ENCODE results near the gene MTFMT.
"Not testable (repeated sequence)": the region's sequence is repeated elsewhere in the genome, so short reads cannot be mapped to it uniquely, and the experiment has no call there.

Gene MTFMT

DNA sequence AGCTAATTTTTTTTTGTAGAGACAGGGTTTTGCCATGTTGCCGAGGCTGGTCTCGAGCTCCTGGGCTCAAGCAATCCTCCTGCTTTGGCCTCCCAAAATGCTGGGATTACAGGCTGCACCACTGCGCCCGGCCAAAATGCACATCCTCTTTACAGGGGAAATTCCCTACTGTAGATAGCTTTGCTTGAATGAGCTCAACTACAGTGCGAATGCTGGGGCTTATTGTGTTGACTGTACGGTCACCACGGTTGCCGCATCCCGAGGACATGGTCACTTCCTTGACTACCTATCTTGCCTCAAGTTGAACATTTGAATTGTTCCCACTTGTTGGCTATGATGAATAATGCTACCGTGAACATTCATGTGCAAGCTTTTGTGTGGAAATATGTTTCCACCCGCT, 5.3 kb upstream of the MTFMT start:
- DNase-seq: no peak

DNA sequence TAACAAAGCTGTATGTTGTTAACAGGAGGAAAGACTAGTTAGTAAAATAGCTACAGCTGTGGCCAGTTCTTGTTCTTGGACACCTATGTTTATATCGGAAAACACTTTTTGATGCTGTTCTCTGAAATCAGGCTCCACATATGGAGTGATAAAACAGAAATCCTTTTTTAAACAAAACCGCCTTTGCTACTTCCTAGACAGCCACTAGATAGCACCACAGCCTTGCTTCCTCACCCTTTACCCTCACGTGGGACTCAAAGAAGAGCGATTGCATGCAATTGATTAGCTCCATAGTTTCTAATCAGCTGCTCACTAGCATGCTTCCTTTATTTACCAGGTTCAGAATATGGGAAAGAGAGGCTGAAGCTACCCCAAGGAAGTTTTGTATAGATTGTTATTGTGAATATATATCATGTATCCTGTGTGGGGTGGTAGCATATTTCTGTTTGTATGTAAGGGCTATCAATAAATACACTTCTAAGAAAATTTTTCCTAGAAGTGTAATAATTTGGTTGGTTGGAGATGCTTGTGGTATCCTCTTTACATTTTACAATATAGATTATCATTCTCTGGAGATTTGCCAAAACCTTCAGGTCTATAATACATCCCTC, 4.3 kb upstream of the MTFMT start:
- peak in 1 of 2 donors; percentile 15 for DNase-seq

DNA sequence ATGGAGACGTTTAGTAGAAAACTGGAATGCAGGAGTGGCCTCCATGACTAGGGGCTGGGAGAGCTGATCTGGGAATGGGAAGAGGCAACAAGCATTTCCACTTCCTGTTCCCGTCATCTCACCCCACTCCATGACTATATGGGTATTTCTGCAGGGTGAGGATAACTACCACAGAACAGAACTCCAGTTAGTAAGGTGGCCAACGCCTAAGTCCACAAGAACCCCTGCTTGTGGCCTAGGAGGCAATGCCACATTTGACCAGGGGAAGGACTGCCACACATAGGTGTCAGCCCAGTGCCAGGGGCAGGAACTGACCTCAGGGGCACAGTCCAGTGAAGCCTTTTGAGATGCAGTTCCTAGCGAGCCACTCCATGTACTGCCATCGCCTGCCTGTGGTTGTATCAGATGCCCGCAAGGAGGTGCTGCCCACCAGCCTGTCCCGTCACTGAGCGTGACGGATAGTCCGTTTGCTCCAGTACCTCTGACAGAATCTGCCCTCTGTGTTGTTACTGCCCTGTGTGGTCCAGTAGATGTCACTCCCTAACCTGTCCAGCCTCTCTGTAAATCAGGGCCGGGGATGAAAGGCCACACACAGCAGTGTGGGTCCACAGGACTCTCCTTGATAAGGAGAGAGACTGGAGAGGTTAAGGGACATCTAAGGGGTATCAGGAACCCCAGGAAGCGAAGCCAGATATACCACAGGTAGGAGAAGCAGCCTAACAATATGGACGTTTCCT, 3.5 kb upstream of the MTFMT start:
- DNase-seq: peak; percentile 18 to 21

DNA sequence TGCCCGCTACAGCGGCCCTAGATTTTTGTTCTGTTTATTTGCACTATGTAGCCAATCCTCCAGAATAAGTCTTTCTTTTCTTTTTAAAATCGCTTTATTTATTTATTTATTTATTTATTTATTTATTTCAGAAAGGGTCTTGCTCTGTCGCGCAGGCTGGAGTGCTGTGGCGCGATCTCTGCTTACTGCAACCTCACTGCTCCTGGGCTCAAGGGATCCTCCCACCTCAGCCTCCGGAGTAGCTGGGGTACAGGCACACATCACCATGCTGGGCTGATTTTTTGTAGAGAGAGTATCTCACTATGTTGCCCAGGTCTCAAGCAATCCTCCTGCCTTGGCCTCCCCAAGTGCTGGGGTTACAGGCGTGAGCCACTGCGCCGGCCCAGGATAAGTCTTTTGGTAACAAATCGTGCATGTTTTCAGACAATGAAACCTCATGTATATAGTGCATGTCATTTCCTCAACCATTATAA, 333 bp upstream of the MTFMT start:
- DNase-seq: no peak

DNA sequence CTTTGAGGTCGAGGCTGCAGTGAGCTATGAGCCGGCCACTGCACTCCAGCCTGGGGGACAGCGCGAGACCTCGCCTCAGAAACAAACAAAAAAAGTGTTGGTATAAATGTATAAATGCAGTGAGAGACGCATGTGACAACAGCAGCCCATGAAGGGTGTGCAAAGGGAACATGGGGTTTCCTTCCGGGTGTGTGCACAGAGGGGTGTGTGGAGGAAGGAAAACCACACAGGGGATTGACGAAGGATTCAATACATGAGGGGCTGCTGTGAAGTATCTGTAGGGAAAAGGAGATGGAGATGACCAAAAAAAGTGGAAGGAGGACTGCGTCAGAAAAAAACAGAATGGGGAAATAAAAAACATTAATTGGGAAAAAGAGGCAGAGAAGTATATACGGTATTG, 1.1 kb downstream of the MTFMT start:
- DNase-seq: no peak

DNA sequence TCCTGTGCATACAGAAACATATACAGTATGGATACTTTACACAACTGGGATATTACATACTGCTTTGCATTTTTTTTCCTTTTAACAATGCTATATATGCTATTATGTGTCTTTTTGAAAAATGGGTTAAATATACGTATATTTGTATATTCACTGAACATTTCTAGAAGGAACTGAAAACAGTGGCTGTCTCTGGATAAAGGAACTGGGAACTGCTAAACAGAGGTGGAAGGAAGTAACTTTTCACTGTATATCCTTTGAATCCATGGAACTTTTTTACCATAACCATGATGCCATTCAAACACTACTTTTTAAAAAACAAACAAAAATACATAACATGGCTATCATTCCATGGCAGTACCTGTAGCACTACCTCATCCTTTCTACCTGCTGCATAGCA, 1.8 kb downstream of the MTFMT start:
- DNase-seq: no peak

DNA sequence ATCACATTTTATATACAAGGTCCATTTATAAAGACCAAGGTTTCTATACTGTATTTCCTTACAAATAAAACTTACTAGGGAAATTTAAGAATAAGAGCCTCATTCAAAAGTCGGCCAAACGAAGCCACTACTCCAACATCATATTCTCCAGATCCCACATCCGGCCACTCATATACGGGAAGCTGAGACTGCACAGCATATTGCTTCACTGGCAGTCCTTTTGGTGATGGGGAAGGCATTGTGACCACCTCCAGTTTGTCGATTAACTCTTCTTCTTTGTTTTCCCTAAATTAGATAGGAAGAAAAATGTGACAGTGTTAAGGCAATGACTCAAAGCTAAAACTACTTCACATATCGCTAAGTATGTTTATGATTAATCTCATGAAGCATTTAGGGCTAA, 2.7 kb downstream of the MTFMT start:
- no peak for DNase-seq

DNA sequence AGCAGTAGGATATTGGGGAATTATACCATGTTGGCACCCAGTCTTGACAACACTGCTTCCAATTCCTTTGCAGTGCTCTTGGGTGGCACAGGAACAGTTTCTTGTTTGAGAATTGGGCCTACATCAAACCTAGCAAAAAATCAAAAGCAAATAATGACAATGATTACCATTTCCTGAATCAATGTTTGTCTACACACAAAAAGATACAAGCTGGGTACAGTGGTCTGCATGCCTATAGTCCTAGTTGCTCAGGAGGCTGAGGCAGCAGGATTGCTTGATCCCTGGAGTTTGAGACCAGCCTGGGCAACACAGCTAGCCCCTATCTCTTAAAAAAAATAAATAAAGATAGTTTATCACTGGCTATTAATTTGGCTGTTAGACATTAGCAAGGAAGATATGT, 8.0 kb downstream of the MTFMT start:
- no peak for DNase-seq

DNA sequence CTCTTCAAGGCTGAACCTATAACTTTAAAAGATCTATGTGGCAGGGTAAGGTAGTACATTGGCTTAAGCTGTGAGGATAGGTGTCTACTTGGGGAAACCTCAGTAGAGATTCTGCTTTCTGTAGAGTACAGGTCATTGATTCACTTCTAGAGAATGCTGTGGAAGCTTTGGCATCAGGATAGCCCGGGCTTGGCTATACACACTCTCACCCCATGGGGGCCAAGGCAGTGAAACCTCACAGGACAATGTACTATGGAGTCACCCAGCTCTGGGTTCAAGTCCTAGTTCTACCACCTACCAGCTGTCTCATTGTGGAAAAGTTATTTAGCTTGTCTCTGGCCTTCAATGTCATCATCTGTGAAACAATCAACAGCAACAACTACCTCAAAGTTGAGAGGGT, 9.0 kb downstream of the MTFMT start:
- DNase-seq: no peak

DNA sequence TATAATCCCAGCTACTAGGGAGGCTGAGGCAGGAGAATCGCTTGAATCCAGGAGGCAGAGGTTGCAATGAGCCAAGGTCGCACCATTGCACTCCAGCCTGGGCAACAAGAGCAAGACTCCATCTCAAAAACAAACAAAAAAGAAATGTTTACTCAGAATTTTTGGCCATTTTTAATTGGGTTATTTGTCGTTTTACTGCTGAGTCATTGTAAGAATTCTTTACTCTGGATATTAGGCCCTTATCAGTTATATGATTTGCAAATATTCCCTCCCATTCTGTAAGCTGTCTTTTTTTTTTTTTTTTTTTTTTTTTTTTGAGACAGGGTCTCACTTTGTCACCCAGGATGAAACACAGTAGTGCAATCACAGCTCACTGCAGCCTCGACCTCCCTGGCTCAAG, 18.2 kb downstream of the MTFMT start:
- DNase-seq: not testable (repeated sequence)

DNA sequence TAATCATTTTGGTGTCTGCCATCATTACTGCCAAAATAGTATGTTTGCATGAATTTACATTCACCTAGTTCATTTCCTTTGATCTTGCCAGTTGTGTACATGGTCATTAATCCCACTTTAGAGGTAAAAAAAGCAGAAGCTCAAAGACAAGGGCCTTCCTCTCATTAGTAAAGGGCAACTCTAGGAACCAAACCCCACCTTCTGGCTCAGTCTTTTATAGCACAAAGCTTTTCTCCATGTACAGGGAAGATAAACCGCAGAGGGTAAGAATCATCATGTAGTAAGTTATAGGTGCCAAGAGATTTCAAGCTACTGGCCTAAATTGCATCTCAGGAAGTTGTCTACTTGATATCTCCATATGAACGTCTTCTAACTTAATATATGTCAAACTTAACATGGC, 20.5 kb downstream of the MTFMT start:
- DNase-seq: no peak

DNA sequence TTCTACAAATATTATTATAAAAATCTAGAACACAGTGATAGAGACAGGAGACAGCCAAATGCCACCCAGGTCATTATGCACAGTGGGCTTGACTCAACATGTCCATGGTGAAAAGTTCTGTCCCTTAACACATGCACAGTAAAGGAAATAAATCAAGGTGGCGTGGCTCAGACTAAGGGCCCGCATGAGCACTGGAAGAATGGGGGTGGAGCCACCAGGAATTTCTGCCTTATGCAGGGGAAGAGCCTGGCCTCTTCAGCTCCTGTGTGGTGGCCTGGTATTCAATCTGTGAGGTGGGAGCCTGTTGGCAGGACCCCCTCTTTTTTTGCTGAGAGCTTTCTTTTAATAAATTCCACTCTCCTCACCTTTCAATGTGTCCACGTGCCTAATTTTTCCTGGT, 22.6 kb downstream of the MTFMT start:
- DNase-seq: no peak

DNA sequence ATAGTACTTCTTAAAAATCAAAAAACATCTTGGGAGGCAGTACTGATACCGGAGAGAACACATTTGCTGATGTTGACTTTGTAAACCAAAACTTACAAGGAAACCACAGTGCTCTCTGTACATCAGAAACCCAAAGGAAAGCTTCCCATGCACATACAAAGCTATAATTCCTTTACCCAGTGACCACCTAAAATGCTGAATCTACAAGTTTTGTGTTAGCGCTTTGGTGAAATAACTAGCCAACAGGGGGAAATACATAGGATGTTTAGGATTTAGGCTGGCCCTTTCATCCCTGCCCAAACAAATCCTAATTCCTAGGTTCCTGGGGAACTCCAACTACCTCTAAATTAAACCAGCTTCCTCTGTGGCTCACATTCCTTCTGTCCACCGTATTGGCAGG, 24.4 kb downstream of the MTFMT start:
- DNase-seq: no peak

DNA sequence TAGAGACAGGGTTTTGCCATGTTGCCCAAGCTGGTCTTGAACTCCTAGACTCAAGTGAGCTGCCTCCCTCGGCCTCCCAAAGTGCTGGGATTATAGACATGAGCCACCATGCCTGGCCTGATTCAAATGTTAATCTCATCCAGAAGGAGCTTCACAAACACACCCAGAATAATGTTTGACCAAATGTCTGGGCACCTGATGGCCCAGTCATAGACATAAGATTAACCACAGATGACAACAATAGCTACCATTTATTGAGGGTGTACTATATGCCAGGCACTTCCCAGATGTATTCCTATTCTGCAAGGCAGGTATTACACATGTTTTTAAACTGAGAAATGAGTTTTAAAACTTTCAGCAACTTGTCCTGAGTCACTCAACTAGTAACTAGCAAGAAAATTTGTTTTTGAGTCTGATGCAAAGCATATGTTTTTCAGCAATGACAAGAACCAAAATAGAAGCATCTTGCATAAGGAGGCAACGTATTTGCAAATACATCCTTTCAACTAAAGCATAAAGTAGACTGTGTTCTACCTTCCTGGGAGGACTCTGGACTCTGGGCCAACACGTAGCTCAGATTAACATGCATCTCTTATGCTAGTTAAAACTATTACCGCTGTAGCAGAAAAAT, 31.6 kb downstream of the MTFMT start:
- DNase-seq: no peak

DNA sequence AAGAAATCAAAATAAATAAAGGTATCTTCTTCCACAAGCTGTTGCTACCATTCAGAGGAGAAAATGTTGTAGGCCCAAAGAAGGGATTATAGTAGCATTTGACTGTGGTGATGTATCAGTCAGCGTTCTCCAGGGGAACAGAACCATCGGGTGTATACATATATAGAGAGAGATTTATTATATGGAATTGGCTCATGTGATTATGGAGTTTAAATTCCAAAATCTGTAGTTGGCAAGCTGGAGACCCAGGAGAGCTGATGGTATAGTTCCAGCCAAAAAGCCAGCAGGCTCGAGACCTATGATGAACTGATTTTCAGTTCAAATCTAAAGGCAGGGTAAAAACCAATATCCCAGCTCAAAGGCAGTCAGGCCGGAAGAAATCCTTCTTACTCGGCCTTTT, 32.4 kb downstream of the MTFMT start:
- no peak for DNase-seq

DNA sequence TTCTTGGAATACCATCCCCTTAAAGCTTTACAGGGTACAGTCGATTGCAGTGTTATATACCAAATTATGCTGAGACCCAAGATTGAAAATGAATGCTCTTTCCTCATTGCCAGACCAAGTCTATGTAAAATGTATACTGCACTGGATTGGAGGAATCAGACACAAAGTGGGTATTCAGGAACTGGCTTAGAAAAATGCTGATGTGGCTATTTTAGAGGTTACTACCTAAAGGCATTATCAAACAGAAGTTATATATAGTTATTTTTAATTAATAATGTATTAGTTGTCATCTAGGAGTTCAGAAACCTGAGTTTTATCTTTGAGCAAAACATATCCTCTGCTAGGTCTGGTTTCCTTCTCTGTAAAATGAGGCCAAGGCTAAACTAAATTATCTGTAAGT, 36.1 kb downstream of the MTFMT start:
- DNase-seq: no peak

DNA sequence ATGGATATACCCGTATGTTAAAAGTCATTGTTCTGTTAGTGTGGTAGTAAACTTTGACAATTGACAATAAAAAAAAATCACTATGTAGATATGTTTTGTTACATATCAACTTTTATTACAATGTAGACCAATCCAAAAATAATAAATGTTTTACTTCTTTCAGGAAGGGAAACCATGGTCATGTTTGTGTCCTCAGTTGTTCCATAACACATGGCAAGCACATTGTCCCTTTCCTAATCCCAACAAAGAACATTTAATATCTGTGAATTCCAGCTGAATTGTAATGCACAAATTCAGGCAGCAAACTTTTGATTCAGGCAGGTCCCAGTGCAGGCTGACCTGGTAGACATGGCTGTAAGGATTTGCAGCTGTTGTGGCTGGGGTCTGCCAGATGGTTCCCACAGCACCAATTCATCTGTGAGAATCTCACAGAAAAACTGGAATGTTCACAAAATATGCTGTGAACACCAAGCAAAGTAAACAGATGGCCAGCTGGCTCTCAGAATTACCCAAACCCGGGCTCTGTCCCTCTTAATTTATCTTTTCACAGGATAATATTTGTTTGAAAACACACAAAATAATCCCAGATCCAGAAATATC, 37.8 kb downstream of the MTFMT start:
- no peak for DNase-seq

DNA sequence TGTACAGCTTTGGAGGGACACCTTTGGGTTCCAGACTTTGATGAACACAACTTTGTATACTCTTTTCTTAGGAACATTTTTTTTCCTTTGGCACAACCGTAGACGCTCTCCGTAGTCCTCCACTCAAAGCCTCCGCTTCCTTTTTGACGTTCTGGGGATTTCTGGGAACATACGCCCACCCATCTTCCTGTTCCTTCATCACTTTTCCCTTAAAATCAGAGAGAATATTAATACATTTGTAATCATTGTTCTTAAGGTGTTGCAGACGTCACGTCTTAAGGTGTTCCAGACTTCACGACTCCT, 39.3 kb downstream of the MTFMT start:
- DNase-seq: no peak

DNA sequence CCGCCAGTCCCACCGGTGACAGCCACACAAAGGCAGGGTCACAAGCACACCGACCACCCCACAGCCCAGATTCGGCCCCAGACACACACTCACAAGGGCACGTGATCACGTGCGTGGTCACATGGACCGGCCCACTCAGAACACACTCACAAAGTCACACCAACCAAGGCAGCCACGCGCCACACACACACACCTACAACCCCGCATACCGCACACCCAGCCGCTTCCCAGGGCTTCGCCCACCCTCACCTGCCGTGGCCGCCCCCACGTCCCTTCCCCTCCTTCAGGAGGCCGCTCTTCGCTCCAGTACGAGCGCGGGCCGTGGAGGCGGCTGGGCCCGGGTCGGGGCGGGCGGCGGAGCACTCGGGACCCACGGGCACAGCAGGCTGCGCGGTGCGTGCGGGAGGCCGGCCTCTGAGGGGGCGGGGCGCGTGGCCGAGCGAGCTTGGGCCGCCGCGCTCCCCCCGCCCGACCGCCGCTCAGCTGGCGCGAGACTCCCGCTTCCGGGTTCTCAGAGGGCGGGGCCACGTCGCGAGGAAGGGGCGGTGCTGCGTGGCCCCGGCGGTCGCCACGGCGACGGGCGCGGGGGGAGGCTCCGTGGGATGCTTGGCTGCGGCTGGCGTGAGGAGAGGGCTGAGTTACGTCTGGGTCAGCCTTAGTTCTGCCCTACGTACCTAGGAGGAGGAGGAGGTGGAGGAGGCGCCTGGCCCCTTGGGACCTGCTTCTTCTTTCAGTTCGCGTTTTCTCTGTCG, 39.8 kb downstream of the MTFMT start, which contains the start of gene SPG21:
TSS of gene SPG21 (minus strand) at position 499 of the 752 bp plus-strand sequence. CDS start 6,345 bp downstream, outside the sequence.
- peak; percentile 87 to 89 for DNase-seq

DNA sequence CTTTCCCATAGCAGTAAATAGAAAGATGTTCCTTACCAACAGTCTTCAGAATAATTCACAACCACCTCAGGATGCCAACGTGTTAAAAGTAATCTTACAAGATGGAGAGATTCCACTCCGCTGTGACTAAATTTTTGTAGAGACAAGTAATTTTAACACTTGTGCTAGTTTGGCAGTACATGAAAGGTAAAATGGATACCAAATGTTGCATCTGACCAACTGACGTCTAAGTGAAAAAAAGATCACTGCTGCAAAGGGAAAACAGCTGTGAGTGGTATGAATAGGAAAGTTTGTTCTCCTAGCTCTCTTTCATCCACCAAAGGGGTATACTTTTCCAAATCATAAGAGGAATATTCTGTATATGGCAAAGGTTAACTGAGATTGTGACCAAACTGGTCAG, 42.3 kb downstream of the MTFMT start:
- DNase-seq: no peak

DNA sequence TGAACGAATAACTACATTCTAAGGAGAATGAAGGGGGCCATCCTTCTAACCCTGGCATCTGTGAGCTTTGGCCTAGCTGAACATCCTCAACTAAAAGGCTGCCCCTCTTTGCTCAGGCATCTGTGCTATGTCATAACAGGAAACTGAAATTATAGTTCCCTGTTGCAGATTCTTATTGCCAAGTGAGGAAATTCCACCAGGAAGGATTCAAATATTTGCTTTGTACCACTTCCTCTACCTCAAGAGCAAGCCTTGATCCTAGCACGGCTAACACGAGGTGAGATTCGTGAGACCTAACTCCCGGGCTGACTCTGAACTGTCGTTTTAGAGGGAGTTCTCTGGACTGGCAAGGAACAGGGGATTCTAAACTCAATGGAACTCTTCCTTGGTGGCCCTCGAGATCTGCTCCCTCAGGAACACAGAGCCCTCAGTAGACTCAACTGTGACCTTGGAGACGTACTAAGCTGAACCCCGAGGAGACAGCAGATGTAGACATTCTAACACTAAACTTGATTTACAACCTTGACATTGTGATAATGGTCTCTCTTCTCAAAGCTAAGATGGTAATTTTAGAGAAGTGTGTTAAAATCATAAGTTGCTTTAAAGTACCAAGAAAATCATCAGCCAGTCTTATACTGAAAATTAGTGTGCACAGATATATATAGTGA, 43.9 kb downstream of the MTFMT start:
- no peak for DNase-seq

DNA sequence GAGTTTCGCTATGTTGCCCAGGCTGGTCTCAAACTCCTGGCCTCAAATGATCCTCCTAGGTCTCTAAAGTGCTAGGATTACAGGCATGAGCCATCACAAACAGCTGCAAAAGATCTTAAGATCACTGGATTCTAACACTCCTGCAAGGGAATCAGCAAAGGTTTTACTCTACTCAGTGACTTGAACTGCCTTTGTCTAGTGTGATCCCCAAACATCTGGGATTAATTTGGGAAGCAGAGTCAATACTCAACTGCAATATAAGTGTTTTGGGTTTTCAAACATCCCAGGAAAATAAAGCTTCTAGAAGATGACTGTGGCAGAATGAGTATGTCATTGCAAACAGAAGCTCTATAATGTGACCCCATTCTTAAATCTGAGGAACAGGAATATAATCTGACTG, 47.0 kb downstream of the MTFMT start:
- no peak for DNase-seq
